H1 (cell line): ENCODE data around the gene CAPS. TPM values are rescaled to one million over a fixed set of nuclear protein-coding genes. Genes with fewer than 3 reads are reported as not detected.
A peak's percentile ranks its signal among the peaks of the same experiment; 100 is the strongest.
"Not testable (repeated sequence)": the region's sequence is repeated elsewhere in the genome, so short reads cannot be mapped to it uniquely, and the experiment has no call there.

Experiments used
- CTCF ChIA-PET: fragments of 300-600 bp; sonication (Branson Sonifier 250); formaldehyde crosslinking; loops from one replicate; lab custom pipeline; 2021; ENCODE audit not compliant: partially characterized antibody; lab: Charles Lee
- POLR2A ChIA-PET: fragments of 300-600 bp; sonication (Branson Sonifier 250); formaldehyde crosslinking; loops from one replicate; lab custom pipeline; 2021; ENCODE audit warnings: inconsistent platforms; ENCODE audit not compliant: partially characterized antibody; lab: Charles Lee
- DNase-seq, 2 experiments: peaks; one replicate each; pipeline versions ENCODE4 v3.0.0 to v3.0.0-alpha.2; 2010 to 2022; ENCODE audit warnings: low spot score in 2 of 2, low read depth in 1 of 2, mixed read lengths in 1 of 2
- FAIRE-seq: peaks from 2 replicates; lab custom pipeline; 2011; peaks lifted over from hg19 to GRCh38; lab: Jason Lieb, UNC
- H2AFZ ChIP-seq: 2 replicates; pipeline ENCODE4 v1.8.1; 2012; ENCODE audit warnings: low read length, inconsistent platforms
- H2AK5ac ChIP-seq: 2 replicates; pipeline ENCODE4 v1.6.1; 2013; ENCODE audit warnings: low read depth, low read length
- H2BK120ac ChIP-seq: replicated peaks from 2 replicates; pipeline ENCODE3; 2013; ENCODE audit warnings: low read depth, low read length, inconsistent platforms
- H2BK12ac ChIP-seq: 2 replicates; pipeline ENCODE4 v1.6.1; 2013; ENCODE audit warnings: low read depth, low read length
- H2BK15ac ChIP-seq: 2 replicates; pipeline ENCODE4 v1.6.1; 2013; ENCODE audit warnings: low read length
- H2BK20ac ChIP-seq: 2 replicates; pipeline ENCODE4 v1.6.1; 2013; ENCODE audit warnings: low read length
- H2BK5ac ChIP-seq: 2 replicates; pipeline ENCODE4 v1.6.1; 2013; ENCODE audit warnings: low read depth, low read length
- H3K14ac ChIP-seq: 2 replicates; pipeline ENCODE4 v1.6.1; 2013; ENCODE audit warnings: inconsistent platforms; ENCODE audit not compliant: insufficient read length
- H3K18ac ChIP-seq: 2 replicates; pipeline ENCODE4 v1.6.1; 2013; ENCODE audit warnings: low read length; ENCODE audit errors: extremely low read depth
- H3K23ac ChIP-seq: 2 replicates; pipeline ENCODE4 v1.6.1; 2013; ENCODE audit warnings: inconsistent platforms; ENCODE audit not compliant: insufficient read length
- H3K23me2 ChIP-seq: 2 replicates; pipeline ENCODE4 v1.6.1; 2013; ENCODE audit warnings: low read depth, low read length
- H3K27ac ChIP-seq: 2 replicates; pipeline ENCODE4 v1.6.1; 2011; ENCODE audit warnings: low read depth, low read length, inconsistent platforms
- H3K27me3 ChIP-seq, 4 experiments: replicated peaks in 1 of 4; 1 replicate in 1 of 4; 2 replicates in 3 of 4; pipeline versions ENCODE4 v1.6.1 to v1.8.1; 2011 to 2013; ENCODE audit warnings: low read length in 3 of 4, mild to moderate bottlenecking in 3 of 4, inconsistent platforms in 2 of 4, mixed read lengths in 2 of 4, moderate library complexity in 1 of 4; ENCODE audit not compliant: control insufficient read depth in 3 of 4, insufficient read depth in 3 of 4; ENCODE audit errors: extremely low read depth in 1 of 4
- H3K36me3 ChIP-seq, 4 experiments: 2 replicates each; pipeline versions ENCODE4 v1.6.1 to v1.8.1; 2011 to 2013; ENCODE audit warnings: mild to moderate bottlenecking in 4 of 4, low read length in 3 of 4, moderate library complexity in 2 of 4, control low read depth in 1 of 4, inconsistent platforms in 1 of 4; ENCODE audit not compliant: insufficient read depth in 4 of 4, control insufficient read depth in 2 of 4
- H3K4ac ChIP-seq: replicated peaks from 2 replicates; pipeline ENCODE3; 2013; ENCODE audit warnings: low read length, low read depth, mixed read lengths, inconsistent platforms; ENCODE audit not compliant: insufficient read length
- H3K4me1 ChIP-seq, 4 experiments: replicated peaks in 1 of 4; 1 replicate in 1 of 4; 2 replicates in 3 of 4; pipeline versions ENCODE4 v1.6.1 to v1.8.1; 2011 to 2013; ENCODE audit warnings: low read length in 3 of 4, inconsistent platforms in 2 of 4, mixed read lengths in 1 of 4; ENCODE audit not compliant: insufficient read depth in 4 of 4, control insufficient read depth in 3 of 4
- H3K4me2 ChIP-seq, 2 experiments: 2 replicates each; pipeline versions ENCODE4 v1.6.1 to v1.8.1; 2011 to 2013; ENCODE audit warnings: low read depth in 2 of 2, low read length in 2 of 2, control low read depth in 1 of 2, inconsistent platforms in 1 of 2, mild to moderate bottlenecking in 1 of 2; ENCODE audit not compliant: insufficient read depth in 1 of 2
- H3K4me3 ChIP-seq, 4 experiments: fragments of 200-600, 300-600 bp in 1 of 4; sonication (generic), shearing (Covaris generic), sonication (Bioruptor Twin) in 1 of 4; 2 replicates each; pipeline versions ENCODE4 v1.5.1 to v1.8.1; 2011 to 2016; ENCODE audit warnings: low read length in 4 of 4, low read depth in 3 of 4, control low read depth in 2 of 4, inconsistent platforms in 2 of 4, mild to moderate bottlenecking in 2 of 4, mixed read lengths in 1 of 4, moderate library complexity in 1 of 4; ENCODE audit not compliant: insufficient read depth in 2 of 4; ENCODE audit errors: extremely low read depth in 1 of 4
- H3K56ac ChIP-seq: replicated peaks from 2 replicates; pipeline ENCODE3; 2013; ENCODE audit warnings: low read depth, mild to moderate bottlenecking, mixed read lengths, low read length, inconsistent platforms; ENCODE audit not compliant: insufficient read length
- H3K79me1 ChIP-seq: 2 replicates; pipeline ENCODE4 v1.6.1; 2013; ENCODE audit warnings: low read depth, low read length, control low read depth
- H3K79me2 ChIP-seq, 2 experiments: 2 replicates each; pipeline versions ENCODE4 v1.6.1 to v1.8.1; 2012 to 2013; ENCODE audit warnings: low read length in 2 of 2, mild to moderate bottlenecking in 2 of 2, inconsistent platforms in 1 of 2; ENCODE audit not compliant: insufficient read depth in 2 of 2, control insufficient read depth in 1 of 2
- H3K9ac ChIP-seq, 4 experiments: replicated peaks in 1 of 4; 1 replicate in 1 of 4; 2 replicates in 3 of 4; pipeline versions ENCODE4 v1.6.1 to v1.8.1; 2011 to 2013; ENCODE audit warnings: low read depth in 3 of 4, low read length in 3 of 4, control low read depth in 2 of 4, mild to moderate bottlenecking in 2 of 4, moderate library complexity in 2 of 4, inconsistent platforms in 1 of 4; ENCODE audit errors: extremely low read depth in 1 of 4
- H3K9me3 ChIP-seq, 2 experiments: 2 replicates each; pipeline versions ENCODE4 v1.6.1 to v1.8.1; 2012 to 2013; ENCODE audit warnings: mild to moderate bottlenecking in 2 of 2, moderate library complexity in 2 of 2, control low read depth in 1 of 2, inconsistent platforms in 1 of 2, low read depth in 1 of 2, low read length in 1 of 2, mixed read lengths in 1 of 2; ENCODE audit not compliant: insufficient read depth in 2 of 2
- H4K20me1 ChIP-seq, 2 experiments: replicated peaks in 1 of 2; 2 replicates each; pipeline versions ENCODE3 to v1.8.1; 2011 to 2013; ENCODE audit warnings: inconsistent platforms in 2 of 2, low read length in 2 of 2, mild to moderate bottlenecking in 1 of 2; ENCODE audit not compliant: insufficient read depth in 2 of 2, control insufficient read depth in 1 of 2
- H4K5ac ChIP-seq: 2 replicates; pipeline ENCODE4 v1.6.1; 2013; ENCODE audit warnings: low read length, low read depth, mixed read lengths, inconsistent platforms; ENCODE audit not compliant: insufficient read length
- H4K8ac ChIP-seq: 2 replicates; pipeline ENCODE4 v1.8.0; 2013; ENCODE audit warnings: mild to moderate bottlenecking, moderate library complexity, low read length, inconsistent platforms; ENCODE audit not compliant: insufficient read depth; ENCODE audit errors: extremely low read depth
- H4K91ac ChIP-seq: replicated peaks from 2 replicates; pipeline ENCODE3; 2013; ENCODE audit warnings: low read length, mixed read lengths, inconsistent platforms; ENCODE audit not compliant: insufficient read length
- WGBS, 2 experiments: shearing (Covaris generic) in 1 of 2; methylation state at CpG; one replicate each; pipeline versions ENCODE4 v1.1.6 to v1.1.7; 2013 to 2015; ENCODE audit warnings: low lambda C conversion rate in 2 of 2, mixed read lengths in 2 of 2, inconsistent platforms in 1 of 2, low coverage in 1 of 2, missing lambda C conversion rate in 1 of 2; ENCODE audit not compliant: insufficient replicate concordance in 2 of 2, insufficient coverage in 1 of 2, insufficient read length in 1 of 2; ENCODE audit errors: extremely low coverage in 1 of 2, missing lambda C conversion rate in 1 of 2; 5-methylcytosine and 5-hydroxymethylcytosine counted together
- polyA plus RNA-seq, 7 experiments: library from polyadenylated mRNA; depleted of rRNA in 3 of 7; stranded (reverse) in 5 of 7; unstranded in 2 of 7; fragments of >200 nt in 5 of 7; fragments of 200-250 nt in 2 of 7; gene quantifications; 1 replicate in 5 of 7; 2 replicates in 1 of 7; 4 replicates in 1 of 7; pipeline versions ENCODE4 v1.2.1 to v1.2.3, GENCODE V29; 2011 to 2013; ENCODE audit warnings: missing spikeins in 2 of 7, mixed read lengths in 2 of 7
- total RNA-seq: library from RNA; stranded (reverse); fragmentation: NEBNext Ultra II Directional; extraction: Animal tissue kit (Norgen Biotek cat#: 25700); gene quantifications from 2 replicates; pipeline ENCODE4 v1.2.1, GENCODE V29; 2021

CAPS gene
- total and polyA plus RNA-seq, 2 of the 8 experiments (the other 6 are each of a cell fraction or from before 2014, with no cell fraction given), result 2.1 to 2.4 TPM

- 91% methylated on average over 6 of the region's 6 CpGs; no CpG with 5 or more reads in 1 of the 2 experiments for WGBS, 2 experiments
Measured at GRCh38 chr19:5963259-5963658, 49.2 kb downstream of the CAPS start.

More at GRCh38 chr19:5963259-5963658, 49.2 kb downstream of the CAPS start:
- H3K4me3 ChIP-seq, H3K4ac ChIP-seq, H3K9ac ChIP-seq, H2BK12ac ChIP-seq, H3K36me3 ChIP-seq, H4K8ac ChIP-seq, H4K91ac ChIP-seq, H2BK5ac ChIP-seq, H3K27ac ChIP-seq, H2AFZ ChIP-seq, H2BK15ac ChIP-seq, H3K14ac ChIP-seq, H3K4me2 ChIP-seq, H2BK120ac ChIP-seq, H3K9me3 ChIP-seq, DNase-seq, H3K23ac ChIP-seq, H4K5ac ChIP-seq, H3K27me3 ChIP-seq, H3K18ac ChIP-seq, H3K56ac ChIP-seq, FAIRE-seq, H3K23me2 ChIP-seq, H2BK20ac ChIP-seq: not testable (repeated sequence)
- H3K79me2 ChIP-seq, result peaks cover 12 to 95% of the 10 kb centered on the region in 2 experiments; a peak in 3 of 4 replicates
- H3K4me1 ChIP-seq, result peaks cover 9 to 29% (median 13%) of the 10 kb centered on the region in 4 experiments
- H3K79me1 ChIP-seq, result peaks cover 57% of the 10 kb centered on the region
- ChIA-PET CTCF (interaction anchor here (0.7 to 1.0 kb wide), 2 partner anchors 15 to 59 kb away, joined by 3 read pairs; no protein-coding TSS in a partner anchor), POLR2A (interaction anchor here (1.0 to 1.7 kb wide), 3 partner anchors 9 to 15 kb away, joined by 4 to 6 read pairs (median 4); partner anchors contain the start of gene RANBP3)
- peaks cover 59 to 66% of the 10 kb centered on the region in 2 experiments for H4K20me1 ChIP-seq
- 0 out of 2 replicates have a peak overlapping the region, but pooled peaks have one; percentile 55 for H2AK5ac ChIP-seq
